IPS DF 4.7 (cell line): ENCODE measurements around the gene PIEZO1.

Experiments
- DNase-seq: peaks from one replicate; pipeline ENCODE4 v3.0.0-alpha.2; 2013; ENCODE audit warnings: low spot score; ENCODE audit errors: extremely low read depth

PIEZO1 gene

GRCh38 chr16:88753602-88754001 is 31.4 kb downstream of the PIEZO1 start:
- DNase-seq, result no peak

- no peak for DNase-seq
These were observed 31.8 kb downstream of the PIEZO1 start for GRCh38 chr16:88753191-88753590.

GRCh38 chr16:88752386-88753002 is 32.5 kb downstream of the PIEZO1 start:
- DNase-seq, result no peak

DNA sequence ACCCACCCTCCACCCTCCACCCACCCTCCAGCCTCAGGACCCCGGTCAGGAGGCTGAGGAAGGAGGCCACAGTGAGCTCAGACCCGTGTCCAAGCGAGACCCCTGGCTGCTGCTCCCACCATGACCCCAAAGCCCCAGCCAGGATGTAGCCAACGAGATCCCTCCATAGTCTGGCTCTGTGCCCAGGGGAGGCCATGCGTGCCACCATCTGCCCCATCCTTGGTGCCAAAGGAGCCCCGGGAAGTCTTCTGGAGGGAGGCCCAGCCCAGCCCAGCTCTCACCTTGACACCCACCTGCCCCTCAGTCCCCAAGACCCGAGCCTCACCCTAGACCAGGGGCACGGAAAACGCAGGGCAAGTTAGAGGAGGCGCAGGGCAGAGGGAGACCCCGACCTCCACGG is 34.2 kb downstream of the PIEZO1 start:
- no peak for DNase-seq

DNA sequence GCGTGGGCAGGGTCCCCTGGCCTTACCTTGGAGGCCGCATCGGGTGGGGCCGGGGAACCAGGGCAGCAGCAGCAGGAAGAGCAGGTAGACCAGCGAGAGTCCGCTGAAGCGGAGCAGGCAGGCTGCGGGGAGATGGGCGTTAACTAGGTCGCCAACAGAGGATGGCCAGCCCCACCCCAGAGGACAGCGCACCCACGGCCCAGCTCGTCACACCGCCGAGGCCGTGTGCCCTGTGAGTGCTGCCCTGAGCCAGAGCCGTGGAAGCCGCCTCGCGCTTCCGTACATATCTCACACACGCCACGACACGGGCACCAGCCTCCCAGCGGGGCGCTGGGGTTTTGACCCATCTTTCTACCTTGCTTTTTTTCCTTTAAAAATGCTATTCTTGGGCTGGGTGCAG is 35.7 kb downstream of the PIEZO1 start:
- no peak for DNase-seq

- DNase-seq, result no peak
These were observed 36.7 kb downstream of the PIEZO1 start for GRCh38 chr16:88748364-88748763.

DNA sequence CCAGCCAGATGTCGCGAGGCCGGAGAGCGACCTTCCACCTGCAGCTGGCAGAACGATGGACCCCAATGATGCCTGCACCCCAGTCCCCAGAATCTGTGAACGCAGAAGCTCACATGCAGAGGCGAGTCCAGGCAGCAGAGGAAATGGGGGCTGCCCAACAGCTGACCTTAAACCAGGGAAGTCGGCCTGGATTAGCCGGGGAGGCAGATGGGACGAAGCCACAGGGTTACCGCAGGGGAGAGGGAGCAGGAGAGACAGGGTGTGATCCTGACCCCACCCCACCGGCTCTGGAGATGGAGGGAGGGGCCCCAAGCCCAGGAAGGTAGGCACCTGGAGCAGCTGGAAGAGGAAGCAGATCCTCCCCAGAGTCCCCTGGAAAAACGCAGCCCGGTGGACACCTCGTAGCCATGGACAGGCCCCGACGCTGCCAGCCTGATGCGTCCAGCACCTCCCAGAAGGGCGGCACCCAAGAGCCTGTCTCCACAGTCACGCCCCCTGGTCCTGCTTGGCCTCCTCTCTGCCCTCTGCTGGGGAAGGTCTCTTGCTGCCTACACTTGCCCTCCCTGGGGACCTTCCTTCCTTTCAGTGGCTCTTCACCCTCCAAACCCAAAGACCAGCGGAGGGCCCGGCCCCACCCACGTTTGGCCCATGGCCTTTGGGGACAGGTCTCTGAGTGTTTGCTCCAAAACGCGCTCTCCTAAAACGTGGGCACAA is 37.3 kb downstream of the PIEZO1 start:
- no peak for DNase-seq

GRCh38 chr16:88746506-88746905 is 38.5 kb downstream of the PIEZO1 start:
- DNase-seq, result no peak

DNA sequence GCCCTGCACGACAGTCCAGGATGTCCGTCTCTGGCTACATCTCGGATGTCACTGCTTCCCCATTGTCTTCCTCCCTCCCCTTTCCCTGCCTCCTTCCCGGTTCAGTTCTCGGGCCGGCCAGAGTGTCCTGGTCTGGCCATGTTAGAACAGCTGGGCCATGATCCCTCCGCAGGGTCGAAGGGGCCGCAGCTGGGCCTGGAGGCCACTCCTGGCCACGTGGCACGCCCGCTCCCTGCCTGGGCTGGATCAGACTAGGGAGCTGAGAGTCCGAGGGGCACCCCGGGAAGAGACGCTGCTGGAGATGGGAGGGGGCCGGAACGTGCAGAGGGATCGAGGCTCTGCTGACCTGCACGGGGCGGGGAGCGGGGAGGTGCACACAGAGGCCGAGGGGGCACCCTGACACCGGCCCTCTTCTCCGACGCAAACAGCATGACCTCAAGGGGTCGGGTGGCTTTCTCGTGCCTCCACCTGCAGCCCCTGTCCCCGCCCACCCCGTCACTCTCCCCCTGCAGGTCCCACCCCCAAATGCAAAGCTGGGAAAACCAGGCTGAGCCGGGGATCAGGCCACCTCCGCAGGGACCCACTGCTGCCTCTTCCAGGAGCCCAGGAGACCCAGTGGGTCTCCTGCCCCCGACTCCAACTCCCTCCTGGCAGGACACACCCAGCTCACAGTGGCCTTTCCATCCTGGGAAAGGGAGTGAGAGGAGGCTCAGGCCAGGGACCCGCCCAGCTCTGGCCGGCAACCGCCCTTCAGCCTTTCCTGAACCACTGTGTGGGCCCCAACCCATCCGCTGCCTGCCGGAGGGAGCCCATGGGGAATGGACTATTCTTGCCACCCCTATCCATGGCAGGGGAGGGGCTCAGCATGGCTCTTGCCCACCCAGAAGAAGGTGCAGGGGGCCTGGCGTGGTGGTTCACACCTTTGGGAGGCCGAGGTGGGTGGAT is 40.2 kb downstream of the PIEZO1 start:
- DNase-seq, result no peak

DNA sequence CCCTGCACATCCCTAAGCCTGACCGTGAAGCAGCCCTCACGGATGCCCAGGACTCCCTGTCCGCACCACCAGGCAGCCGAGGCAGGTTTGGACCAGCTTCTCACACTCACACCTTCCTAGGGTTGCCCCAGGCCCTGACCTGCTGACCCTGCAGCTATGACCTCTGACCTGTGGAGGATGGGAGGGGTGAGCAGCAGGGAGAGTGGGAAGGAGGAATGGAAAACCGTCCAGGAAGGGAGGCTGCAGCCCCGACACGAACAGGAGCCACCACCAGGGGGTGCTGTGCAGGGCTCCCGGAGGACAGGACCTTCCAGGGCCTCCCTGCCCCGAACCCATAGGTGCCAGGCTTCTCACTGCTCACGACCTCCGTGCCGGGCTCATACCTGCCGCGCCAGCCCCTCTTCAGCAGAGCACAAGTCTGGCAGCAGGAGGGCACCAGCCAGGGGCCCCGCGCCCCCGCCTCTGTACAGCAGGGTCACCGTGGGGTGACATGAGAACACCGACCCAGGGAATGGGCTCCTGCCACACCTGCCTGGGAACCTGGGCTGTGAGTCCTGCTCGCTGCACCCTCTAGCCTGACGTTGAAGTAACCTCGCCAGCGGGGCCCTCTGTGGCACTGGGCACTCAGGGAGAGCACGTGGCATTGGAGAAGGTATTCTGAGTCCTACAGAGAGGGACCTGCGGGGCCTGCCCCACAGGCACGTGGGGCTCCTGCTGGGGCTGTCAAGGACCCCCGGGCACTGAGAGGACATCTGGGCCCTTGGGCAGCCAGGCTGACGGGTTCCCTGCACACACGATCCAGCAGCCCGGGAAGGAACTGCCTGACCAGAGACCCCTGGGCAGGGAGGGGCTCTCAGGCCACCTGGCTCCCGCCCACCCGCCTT is 41.1 kb downstream of the PIEZO1 start:
- no peak for DNase-seq

- no peak for DNase-seq
These were observed 42.0 kb downstream of the PIEZO1 start for GRCh38 chr16:88742896-88743605.

DNA sequence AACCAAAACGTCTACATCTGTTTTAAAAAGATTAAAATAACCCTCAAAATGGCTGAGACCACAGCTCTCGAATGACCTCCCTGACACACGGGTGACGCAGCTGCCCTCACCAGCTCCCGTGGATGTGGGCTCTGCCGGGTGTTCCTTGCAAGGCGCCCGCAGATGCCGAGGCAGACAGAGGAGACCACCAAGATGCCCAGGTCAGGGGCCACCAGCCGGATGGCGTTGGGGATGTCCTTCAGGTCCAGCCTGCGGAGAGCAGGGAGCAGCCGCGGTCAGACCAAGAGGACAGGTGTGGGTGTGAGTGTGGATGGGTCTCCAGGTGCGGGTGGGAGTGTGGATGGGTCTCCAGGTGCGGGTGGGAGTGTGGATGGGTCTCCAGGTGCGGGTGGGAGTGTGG is 43.7 kb downstream of the PIEZO1 start:
- DNase-seq, result no peak

GRCh38 chr16:88740727-88741055 is 44.3 kb downstream of the PIEZO1 start:
- DNase-seq, result no peak

DNA sequence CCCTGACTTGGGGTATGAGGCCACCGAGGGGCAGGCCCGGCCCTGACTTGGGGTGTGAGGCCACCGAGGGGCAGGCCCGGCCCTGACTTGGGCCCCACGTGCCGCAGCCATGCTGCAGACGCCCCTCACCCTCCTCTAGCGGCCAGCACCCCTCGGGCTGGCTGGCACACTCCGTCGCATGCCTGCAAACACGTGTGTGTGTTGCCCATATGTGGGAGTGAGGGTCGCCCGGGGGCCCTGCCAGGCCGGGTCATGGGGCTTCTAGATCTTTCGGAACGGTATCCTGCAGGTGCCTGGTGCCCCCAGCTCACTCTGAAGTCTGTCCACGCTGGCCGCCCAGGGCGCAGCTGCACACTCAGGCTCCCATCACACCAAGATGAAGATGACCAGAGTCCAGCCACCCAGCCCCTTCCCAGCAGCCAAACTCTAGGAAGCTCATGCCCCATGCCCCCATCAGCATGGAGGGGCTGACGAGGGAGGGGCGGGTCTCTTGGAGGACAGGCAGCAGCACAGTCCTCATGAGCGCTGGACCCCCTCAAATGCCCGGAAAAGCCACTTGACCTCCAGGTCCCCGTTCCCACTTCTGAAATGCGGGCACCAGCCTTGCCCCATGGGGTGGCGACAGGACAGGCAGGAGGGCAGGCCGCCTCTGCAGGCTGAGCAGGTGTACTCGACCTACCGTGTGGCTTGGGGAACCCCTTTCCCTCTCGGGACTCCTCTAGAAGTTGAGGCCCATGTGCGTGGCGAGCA is 44.9 kb downstream of the PIEZO1 start:
- DNase-seq, result no peak

DNA sequence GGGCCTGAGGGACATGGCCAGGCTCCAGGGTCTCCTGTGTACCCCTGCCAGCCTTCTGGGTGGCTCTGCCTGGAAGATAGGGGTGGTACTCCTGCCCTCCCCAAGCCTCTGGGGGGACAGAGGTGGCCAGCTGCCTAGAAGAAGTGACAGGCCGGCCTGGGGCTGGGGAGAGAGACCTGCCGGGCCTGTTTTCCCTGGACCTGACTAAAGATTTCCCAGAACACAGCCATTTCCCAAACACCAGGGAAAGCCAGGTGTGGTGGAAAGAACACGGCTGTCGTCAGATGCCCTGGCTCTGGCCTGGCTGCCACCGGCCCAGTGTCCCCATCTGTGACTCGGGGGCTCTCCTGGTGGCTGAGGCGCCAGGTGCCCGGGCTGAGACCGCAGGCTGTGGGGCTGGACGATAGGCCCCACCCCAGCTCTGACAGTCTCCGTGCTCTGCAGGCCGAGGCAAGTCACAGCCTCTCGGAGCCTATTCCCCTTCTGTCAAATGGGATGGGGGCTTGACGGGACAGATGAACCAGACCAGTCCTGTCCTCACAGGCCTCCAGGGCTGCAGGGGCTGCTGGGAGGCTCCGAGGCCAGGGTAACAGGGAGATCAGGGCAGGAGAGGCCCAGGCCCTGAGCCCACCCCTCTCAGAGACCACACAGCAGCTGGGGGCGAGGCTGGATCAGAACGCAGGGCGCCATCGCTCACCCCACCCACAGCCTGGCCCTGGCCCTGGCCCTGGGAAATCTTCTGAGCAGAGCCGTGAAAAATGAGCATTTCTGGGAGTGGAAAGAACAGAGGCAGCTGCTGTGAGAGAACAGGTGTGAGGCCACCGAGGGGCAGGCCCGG is 45.7 kb downstream of the PIEZO1 start:
- DNase-seq, result no peak

- no peak for DNase-seq
These were observed 46.6 kb downstream of the PIEZO1 start for GRCh38 chr16:88738151-88739084.

GRCh38 chr16:88737298-88738150 is 47.5 kb downstream of the PIEZO1 start:
- no peak for DNase-seq
